ENCODE data around the gene C4orf50. TPM values are rescaled to one million over a fixed set of nuclear protein-coding genes. Genes with fewer than 3 reads are reported as not detected.

C4orf50 gene
- total RNA-seq, 4 donors from 2014 or later: 0.04 to 0.19 (median 0.04) TPM; not detected in 1

- H3K4me1 ChIP-seq: no peaks in the 10 kb centered on the region
- H3K4me3 ChIP-seq: no peak overlapping the region
- no peak for DNase-seq
- TF ChIP-seq POLR2A (IDR thresholded peaks at IDR 0.05): no peak
- no peak for TF ChIP-seq CTCF (IDR thresholded peaks at IDR 0.05)
- peaks cover 0 to 76% (median 0%) of the 10 kb centered on the region in 4 donors for H3K27me3 ChIP-seq
- H3K9me3 ChIP-seq: peaks cover 0 to 15% (median 10%) of the 10 kb centered on the region in 3 donors
- 4 to 13% methylated on average over 8 of the region's 8 CpGs for WGBS, 2 donors
- intact Hi-C loops (cut with DNase I): no loop called here
- H3K27ac ChIP-seq: no peak overlapping the region
- no peaks in the 10 kb centered on the region for H3K36me3 ChIP-seq
Observed at GRCh38 chr4:5905714-5906113, 112.5 kb downstream of the C4orf50 start.

- WGBS, 2 donors: 68 to 86% methylated on average over 5 of the region's 5 CpGs
- Histone ChIP-seq H3K36me3 (no peaks in the 10 kb centered on the region), H3K27ac (no peak overlapping the region), H3K4me3 (no peak overlapping the region), H3K9me3 (no peaks in the 10 kb centered on the region), H3K27me3 (peaks cover 0 to 100% (median 2%) of the 10 kb centered on the region in 4 donors), H3K4me1 (no peaks in the 10 kb centered on the region)
- TF ChIP-seq POLR2A (IDR thresholded peaks at IDR 0.05): no peak
- TF ChIP-seq CTCF (IDR thresholded peaks at IDR 0.05): no peak
- intact Hi-C loops (cut with DNase I): no loop called here
- no peak for DNase-seq
Observed at GRCh38 chr4:5900844-5901243, 117.4 kb downstream of the C4orf50 start.

- no peak for TF ChIP-seq CTCF (IDR thresholded peaks at IDR 0.05)
- no peak for TF ChIP-seq POLR2A (IDR thresholded peaks at IDR 0.05)
- Histone ChIP-seq H3K4me1 (no peaks in the 10 kb centered on the region), H3K27ac (no peak overlapping the region), H3K9me3 (no peaks in the 10 kb centered on the region), H3K27me3 (peaks cover 0 to 100% (median 2%) of the 10 kb centered on the region in 4 donors), H3K4me3 (no peak overlapping the region), H3K36me3 (no peaks in the 10 kb centered on the region)
- DNase-seq: no peak
- WGBS, 2 donors: 54 to 59% methylated on average over 5 of the region's 5 CpGs
- intact Hi-C loops (cut with DNase I): no loop called here
Observed at GRCh38 chr4:5899881-5900280, 118.3 kb downstream of the C4orf50 start.

GRCh38 chr4:5899396-5899795 lies 118.8 kb downstream of the C4orf50 start:
- intact Hi-C loops (cut with DNase I): no loop called here
- TF ChIP-seq CTCF (IDR thresholded peaks at IDR 0.05): no peak
- TF ChIP-seq POLR2A (IDR thresholded peaks at IDR 0.05): no peak
- H3K4me3 ChIP-seq: no peak overlapping the region
- H3K27ac ChIP-seq: no peak overlapping the region
- no peaks in the 10 kb centered on the region for H3K36me3 ChIP-seq
- no peaks in the 10 kb centered on the region for H3K4me1 ChIP-seq
- 82 to 100% methylated on average over 1 of the region's 1 CpG for WGBS, 2 donors
- H3K27me3 ChIP-seq: peaks cover 0 to 100% (median 3%) of the 10 kb centered on the region in 4 donors
- no peaks in the 10 kb centered on the region for H3K9me3 ChIP-seq
- no peak for DNase-seq

- no peaks in the 10 kb centered on the region for H3K36me3 ChIP-seq
- no peaks in the 10 kb centered on the region for H3K9me3 ChIP-seq
- H3K4me1 ChIP-seq: peaks cover 0 to 8% (median 1%) of the 10 kb centered on the region in 3 donors
- 73 to 82% methylated on average over 8 to 9 of the region's 13 CpGs for WGBS, 2 donors
- intact Hi-C loops (cut with DNase I): no loop called here
- TF ChIP-seq POLR2A (IDR thresholded peaks at IDR 0.05): no peak
- DNase-seq: no peak
- no peak overlapping the region for H3K4me3 ChIP-seq
- no peak overlapping the region for H3K27ac ChIP-seq
- H3K27me3 ChIP-seq: peaks cover 0 to 100% (median 5%) of the 10 kb centered on the region in 4 donors
Observed at GRCh38 chr4:5897674-5898073, 120.6 kb downstream of the C4orf50 start.

GRCh38 chr4:5895287-5895686 lies 122.9 kb downstream of the C4orf50 start:
- Histone ChIP-seq H3K27ac (no peak overlapping the region), H3K36me3 (no peaks in the 10 kb centered on the region), H3K9me3 (no peaks in the 10 kb centered on the region), H3K4me1 (peaks cover under 1 to 27% (median 3%) of the 10 kb centered on the region in 3 donors), H3K4me3 (no peak overlapping the region), H3K27me3 (peaks cover 11 to 100% (median 19%) of the 10 kb centered on the region in 4 donors)
- WGBS, 2 donors: 33 to 47% methylated on average over 3 to 4 of the region's 4 CpGs
- TF ChIP-seq CTCF (IDR thresholded peaks at IDR 0.05) (no peak), POLR2A (IDR thresholded peaks at IDR 0.05) (no peak)
- DNase-seq: no peak
- intact Hi-C loops (cut with DNase I): no loop called here
